ENCODE measurements around the gene CCDC110.

The CCDC110 gene

GRCh38 chr4:185411849-185412248, 59.7 kb downstream of the CCDC110 start:
- Histone ChIP-seq H3K9ac (ENCODE audit: low read depth, low read length) (no peak overlapping the region), H3K4me3 (ENCODE audit: low read length) (no peak overlapping the region), H3K27me3 (ENCODE audit: insufficient read depth, low read length) (no peaks in the 10 kb centered on the region), H3K4me1 (ENCODE audit: insufficient read depth, low read length) (no peaks in the 10 kb centered on the region), H3K36me3 (ENCODE audit: insufficient read depth, low read depth, low read length) (peaks cover 55% of the 10 kb centered on the region), H3K27ac (ENCODE audit: low read length) (no peak overlapping the region), H3K9me3 (ENCODE audit: insufficient read depth, low read depth, low read length) (no peaks in the 10 kb centered on the region; the same call in 1 of the 2 replicates)

GRCh38 chr4:185408432-185408831, 63.1 kb downstream of the CCDC110 start:
- peaks cover 45% of the 10 kb centered on the region for H3K36me3 ChIP-seq (ENCODE audit: insufficient read depth, low read depth, low read length)

DNA sequence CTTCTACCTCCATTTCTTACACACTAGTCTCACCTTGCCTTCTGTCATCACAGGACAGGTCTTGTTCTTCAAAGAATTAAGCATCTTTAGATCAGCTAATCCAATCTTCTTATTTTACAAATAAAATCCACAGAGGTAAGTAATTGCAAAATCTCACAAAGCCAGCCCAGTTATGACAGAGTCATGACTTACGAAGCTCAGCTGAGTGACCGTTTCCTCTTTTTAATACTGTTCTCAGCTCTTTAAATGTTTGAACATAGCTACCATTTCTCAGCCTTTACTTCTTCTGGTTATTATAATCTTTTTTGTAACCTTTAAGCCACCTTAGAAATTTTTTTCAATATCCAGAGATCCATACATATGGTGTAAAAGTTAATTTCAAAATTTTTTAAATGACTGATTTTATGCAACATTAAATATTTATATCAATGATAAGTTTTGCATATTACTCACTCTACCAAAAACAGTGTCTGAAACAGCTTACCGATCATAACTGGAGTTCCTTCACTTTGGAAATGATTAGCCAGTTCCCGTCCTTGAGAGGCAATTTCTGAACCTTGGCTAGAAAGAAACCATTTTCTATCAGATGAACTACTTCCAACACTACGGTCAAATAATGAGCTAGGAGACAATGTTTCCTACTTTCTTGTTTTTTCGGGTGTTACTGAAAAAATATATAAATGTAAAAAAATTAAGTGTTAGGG, 66.1 kb downstream of the CCDC110 start:
- Histone ChIP-seq H3K27me3 (ENCODE audit: insufficient read depth, low read length) (no peaks in the 10 kb centered on the region), H3K27ac (ENCODE audit: low read length) (no peak overlapping the region), H3K4me3 (ENCODE audit: low read length) (no peak overlapping the region), H3K9ac (ENCODE audit: low read depth, low read length) (no peak overlapping the region), H3K36me3 (ENCODE audit: insufficient read depth, low read depth, low read length) (peaks cover 56% of the 10 kb centered on the region), H3K4me1 (ENCODE audit: insufficient read depth, low read length) (no peaks in the 10 kb centered on the region), H3K9me3 (ENCODE audit: insufficient read depth, low read depth, low read length) (no peaks in the 10 kb centered on the region; the same call in 1 of the 2 replicates)

More at GRCh38 chr4:185408432-185408831, 63.1 kb downstream of the CCDC110 start:
- Histone ChIP-seq H3K27ac (ENCODE audit: low read length) (no peak overlapping the region), H3K9me3 (ENCODE audit: insufficient read depth, low read depth, low read length) (no peaks in the 10 kb centered on the region; the same call in 1 of the 2 replicates), H3K4me3 (ENCODE audit: low read length) (no peak overlapping the region), H3K9ac (ENCODE audit: low read depth, low read length) (no peak overlapping the region), H3K4me1 (ENCODE audit: insufficient read depth, low read length) (no peaks in the 10 kb centered on the region), H3K27me3 (ENCODE audit: insufficient read depth, low read length) (no peaks in the 10 kb centered on the region)

DNA sequence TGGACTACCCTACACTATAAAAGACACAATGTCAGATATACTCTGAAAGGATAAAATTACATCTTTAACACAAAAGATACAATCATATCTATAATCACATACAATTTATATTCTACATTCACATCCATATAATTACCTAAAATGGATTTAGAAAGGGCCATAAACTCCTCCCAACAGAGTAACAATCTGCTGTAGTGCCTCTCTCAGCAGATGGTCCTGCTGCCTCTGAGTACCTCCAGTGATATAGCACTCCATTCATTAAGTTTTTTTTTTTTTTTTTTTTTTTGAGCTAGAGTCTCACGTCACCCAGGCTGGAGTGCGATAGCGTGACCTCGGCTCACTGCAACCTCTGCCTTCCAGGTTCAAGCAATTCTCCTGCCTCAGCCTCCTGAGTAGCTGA, 67.5 kb downstream of the CCDC110 start:
- Histone ChIP-seq H3K27me3 (ENCODE audit: insufficient read depth, low read length) (no peaks in the 10 kb centered on the region), H3K4me3 (ENCODE audit: low read length) (no peak overlapping the region), H3K4me1 (ENCODE audit: insufficient read depth, low read length) (no peaks in the 10 kb centered on the region), H3K9ac (ENCODE audit: low read depth, low read length) (no peak overlapping the region), H3K27ac (ENCODE audit: low read length) (no peak overlapping the region), H3K36me3 (ENCODE audit: insufficient read depth, low read depth, low read length) (peaks cover 64% of the 10 kb centered on the region), H3K9me3 (ENCODE audit: insufficient read depth, low read depth, low read length) (no peaks in the 10 kb centered on the region)

DNA sequence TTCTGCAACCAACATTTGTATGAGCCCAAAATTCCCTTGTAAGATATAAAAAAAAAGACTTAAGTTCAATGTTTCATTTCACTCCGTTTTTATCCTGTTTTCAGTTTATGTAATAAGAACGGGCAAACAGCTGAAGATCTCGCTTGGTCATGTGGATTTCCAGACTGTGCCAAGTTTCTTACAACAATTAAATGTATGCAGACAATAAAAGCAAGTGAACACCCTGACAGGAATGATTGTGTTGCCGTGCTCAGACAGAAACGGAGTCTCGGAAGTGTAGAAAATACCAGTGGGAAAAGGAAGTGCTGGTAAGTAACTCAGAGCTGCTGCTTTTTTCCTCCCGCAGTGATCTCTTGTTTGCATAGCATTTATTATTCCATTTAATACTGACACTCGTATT, 72.1 kb downstream of the CCDC110 start:
- H3K27me3 ChIP-seq (ENCODE audit: insufficient read depth, low read length) = peaks cover 11% of the 10 kb centered on the region; the same call in 1 of the 2 replicates
- H3K27ac ChIP-seq (ENCODE audit: low read length) = no peak overlapping the region
- H3K9ac ChIP-seq (ENCODE audit: low read depth, low read length) = no peak overlapping the region
- no peaks in the 10 kb centered on the region for H3K9me3 ChIP-seq (ENCODE audit: insufficient read depth, low read depth, low read length)
- H3K4me3 ChIP-seq (ENCODE audit: low read length) = no peak overlapping the region
- H3K36me3 ChIP-seq (ENCODE audit: insufficient read depth, low read depth, low read length) = peaks cover 43% of the 10 kb centered on the region
- no peaks in the 10 kb centered on the region; the same call in 1 of the 2 replicates for H3K4me1 ChIP-seq (ENCODE audit: insufficient read depth, low read length)

- Histone ChIP-seq H3K27ac (ENCODE audit: low read length) (no peak overlapping the region), H3K27me3 (ENCODE audit: insufficient read depth, low read length) (peaks cover 11% of the 10 kb centered on the region; the same call in 1 of the 2 replicates), H3K4me1 (ENCODE audit: insufficient read depth, low read length) (no peaks in the 10 kb centered on the region; the same call in 1 of the 2 replicates), H3K36me3 (ENCODE audit: insufficient read depth, low read depth, low read length) (peaks cover 43% of the 10 kb centered on the region), H3K4me3 (ENCODE audit: low read length) (no peak overlapping the region), H3K9ac (ENCODE audit: low read depth, low read length) (no peak overlapping the region), H3K9me3 (ENCODE audit: insufficient read depth, low read depth, low read length) (no peaks in the 10 kb centered on the region)
Measured at GRCh38 chr4:185398618-185399017, 72.9 kb downstream of the CCDC110 start.

DNA sequence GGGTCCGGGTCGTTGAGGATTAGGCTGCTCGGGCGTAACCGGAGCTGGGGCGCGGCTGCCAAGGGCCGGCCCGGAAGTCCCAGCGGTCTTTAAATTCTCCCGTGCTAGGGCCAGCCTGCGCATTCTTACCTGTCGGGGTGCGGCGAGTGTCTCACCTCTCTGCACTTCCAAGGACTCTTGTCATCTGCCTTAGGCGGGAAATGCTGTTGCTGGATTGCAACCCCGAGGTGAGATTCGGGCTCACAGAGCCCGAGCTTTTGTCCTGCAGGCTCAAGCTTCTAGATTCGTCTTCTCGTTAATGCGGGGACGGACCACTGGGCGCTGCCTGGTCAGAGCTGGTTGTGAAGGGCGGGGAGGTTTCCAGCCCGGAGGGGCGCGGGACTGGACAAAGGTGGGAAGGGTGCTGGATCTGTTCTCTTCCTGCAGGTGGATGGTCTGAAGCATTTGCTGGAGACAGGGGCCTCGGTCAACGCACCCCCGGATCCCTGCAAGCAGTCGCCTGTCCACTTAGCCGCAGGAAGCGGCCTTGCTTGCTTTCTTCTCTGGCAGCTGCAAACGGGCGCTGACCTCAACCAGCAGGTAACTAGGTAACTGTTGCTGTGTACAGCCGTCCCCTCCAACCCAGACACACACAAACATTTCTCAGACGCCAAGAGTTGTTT, 74.7 kb downstream of the CCDC110 start, which contains the start of gene ANKRD37:
Gene ANKRD37, plus strand, starts transcription at position 118 of the 662 bp plus-strand sequence. Its CDS starts 83 bp downstream, at position 201.
- Histone ChIP-seq H3K4me3 (ENCODE audit: low read length) (peak within 1 kb of the TSS; percentile 86), H3K27ac (ENCODE audit: low read length) (no peak within 1 kb of the TSS), H3K9ac (ENCODE audit: low read depth, low read length) (peak within 1 kb of the TSS; percentile 74), H3K36me3 (ENCODE audit: insufficient read depth, low read depth, low read length) (peaks cover 32% of the 10 kb centered on the region), H3K9me3 (ENCODE audit: insufficient read depth, low read depth, low read length) (no peaks in the 10 kb centered on the region), H3K4me1 (ENCODE audit: insufficient read depth, low read length) (no peaks in the 10 kb centered on the region; the same call in 1 of the 2 replicates), H3K27me3 (ENCODE audit: insufficient read depth, low read length) (peaks cover 11% of the 10 kb centered on the region; the same call in 1 of the 2 replicates)

DNA sequence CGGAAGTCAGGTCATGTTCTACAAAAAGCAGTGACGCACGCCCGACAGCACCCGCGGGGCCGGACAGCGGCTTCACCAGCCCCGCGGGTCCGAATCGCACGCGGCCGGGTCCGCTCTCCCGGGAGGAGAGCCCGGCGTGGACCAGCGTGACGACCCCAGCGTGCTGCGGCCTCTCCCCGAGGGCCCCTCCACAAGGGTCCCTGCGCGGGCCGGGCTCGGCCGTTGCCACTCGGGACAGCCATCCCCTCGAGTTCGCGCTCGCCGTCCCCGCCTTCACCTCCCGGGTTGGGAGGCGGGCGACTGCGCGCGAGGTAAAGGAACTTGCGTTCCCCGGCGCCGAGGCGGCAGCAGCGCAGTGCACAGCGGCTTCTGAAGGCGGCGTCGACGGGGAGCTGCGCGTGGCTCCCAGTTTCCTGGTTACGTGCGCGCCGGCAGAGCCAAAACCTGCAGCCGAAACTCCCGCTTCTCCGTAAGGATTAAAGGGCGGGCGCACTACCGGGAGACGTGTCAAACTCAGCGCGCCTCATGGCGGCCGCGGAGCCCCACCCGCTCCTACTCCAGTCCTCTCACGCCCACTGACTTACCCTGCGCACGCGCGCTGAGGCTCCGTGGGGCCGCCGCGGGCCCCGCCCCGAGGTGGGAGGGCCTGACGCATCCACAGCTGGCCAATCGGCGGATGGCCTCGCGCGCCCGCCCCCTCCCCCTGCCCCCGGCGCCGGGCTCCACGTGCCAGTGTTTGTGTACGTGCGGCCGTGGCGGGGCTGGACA, 75.4 kb downstream of the CCDC110 start:
- Histone ChIP-seq H3K4me1 (ENCODE audit: insufficient read depth, low read length) (no peaks in the 10 kb centered on the region; the same call in 1 of the 2 replicates), H3K9me3 (ENCODE audit: insufficient read depth, low read depth, low read length) (no peaks in the 10 kb centered on the region), H3K4me3 (ENCODE audit: low read length) (peak overlapping the region; percentile 86), H3K9ac (ENCODE audit: low read depth, low read length) (peak overlapping the region; percentile 10; the same call in 1 of the 2 replicates), H3K27me3 (ENCODE audit: insufficient read depth, low read length) (peaks cover 11% of the 10 kb centered on the region; the same call in 1 of the 2 replicates), H3K27ac (ENCODE audit: low read length) (no peak overlapping the region), H3K36me3 (ENCODE audit: insufficient read depth, low read depth, low read length) (peaks cover 25% of the 10 kb centered on the region)

- peaks cover 18% of the 10 kb centered on the region for H3K36me3 ChIP-seq (ENCODE audit: insufficient read depth, low read depth, low read length)
- H3K27ac ChIP-seq (ENCODE audit: low read length) = no peak within 1 kb of the TSS
- peak within 1 kb of the TSS; percentile 74; the same call in 1 of the 2 replicates for H3K9ac ChIP-seq (ENCODE audit: low read depth, low read length)
- peak within 1 kb of the TSS; percentile 86 for H3K4me3 ChIP-seq (ENCODE audit: low read length)
- no peaks in the 10 kb centered on the region for H3K9me3 ChIP-seq (ENCODE audit: insufficient read depth, low read depth, low read length)
- peaks cover 11% of the 10 kb centered on the region; the same call in 1 of the 2 replicates for H3K27me3 ChIP-seq (ENCODE audit: insufficient read depth, low read length)
- H3K4me1 ChIP-seq (ENCODE audit: insufficient read depth, low read length) = no peaks in the 10 kb centered on the region; the same call in 1 of the 2 replicates
Measured at GRCh38 chr4:185395238-185395955, 76.1 kb downstream of the CCDC110 start, which contains the start of gene LRP2BP. LRP2BP (minus strand) TSS chr4:185395924; CDS start chr4:185378186, 17,738 bp downstream.

All from iPS-20b (cell line).